ENCODE measurements around the gene CANX. TPM values are rescaled to one million over a fixed set of nuclear protein-coding genes. Genes with fewer than 3 reads are reported as not detected.

CANX gene
- total and polyA plus RNA-seq, 9 of the 15 experiments (the other 6 are each of a cell fraction or from before 2014, with no cell fraction given), result 155 to 893 (median 589) TPM

- TF ChIP-seq ETS2 (tag; IDR thresholded peaks at IDR 0.05; ENCODE audit: borderline replicate concordance, poor library complexity, severe bottlenecking) (no peak), SOX6 (IDR thresholded peaks at IDR 0.05) (no peak), SPI1 (IDR thresholded peaks at IDR 0.05; ENCODE audit: borderline replicate concordance, low read depth, low read length) (peak; percentile 76), RCOR1 (IDR thresholded peaks at IDR 0.05; ENCODE audit: borderline replicate concordance in 1 of 2, low read depth in 2 of 2, low read length in 2 of 2) (no peak), GABPB1 (CRISPR knock-in tag; IDR thresholded peaks at IDR 0.05) (peak; percentile 93), ZBTB9 (CRISPR knock-in tag; IDR thresholded peaks at IDR 0.05) (peak; percentile 85; the same call in 1 of the 2 replicates), TAL1 (IDR thresholded peaks at IDR 0.05) (no peak), NFYB (IDR thresholded peaks at IDR 0.05; ENCODE audit: extremely low read depth, insufficient read length) (peak; percentile 95), SAFB2 (IDR thresholded peaks at IDR 0.05; ENCODE audit: borderline replicate concordance, low read depth, low read length, severe bottlenecking) (no peak), ARID1B (IDR thresholded peaks at IDR 0.05) (peak; percentile 66), DIDO1 (tag; IDR thresholded peaks at IDR 0.05; ENCODE audit: low read depth) (no peak), SNIP1 (IDR thresholded peaks at IDR 0.05; ENCODE audit: low read depth) (no peak), BCL6 (CRISPR knock-in tag; IDR thresholded peaks at IDR 0.05) (no peak), ID3 (CRISPR knock-in tag; IDR thresholded peaks at IDR 0.05) (no peak), ID3 (tag; IDR thresholded peaks at IDR 0.05) (peak; percentile 67; the same call in 1 of the 2 replicates), MYC (IDR thresholded peaks at IDR 0.05; ENCODE audit: low read depth, low read length) (no peak), MYC (CRISPR knock-in tag; IDR thresholded peaks at IDR 0.05; ENCODE audit: borderline replicate concordance, low read depth) (peak; percentile 69; the same call in 1 of the 2 replicates), TBP (optimal IDR thresholded peaks at IDR 0.05; ENCODE audit: low read depth, low read length) (no peak), TAF7 (tag; IDR thresholded peaks at IDR 0.05) (peak; percentile 67; the same call in 1 of the 2 replicates), ZNF121 (CRISPR knock-in tag; conservative IDR thresholded peaks at IDR 0.05) (no peak), TAF15 (IDR thresholded peaks at IDR 0.05; ENCODE audit: low read depth, low read length) (no peak), ZNF780A (CRISPR knock-in tag; IDR thresholded peaks at IDR 0.05) (no peak), ARHGAP35 (IDR thresholded peaks at IDR 0.05; ENCODE audit: partially characterized antibody) (no peak), TAF1 (IDR thresholded peaks at IDR 0.05; ENCODE audit: control insufficient read depth, extremely low read depth, insufficient read depth, low read length, severe bottlenecking) (peak; percentile 71), HOMEZ (CRISPR knock-in tag; IDR thresholded peaks at IDR 0.05) (no peak), SAP30 (IDR thresholded peaks at IDR 0.05; ENCODE audit: borderline replicate concordance, insufficient read depth, low read depth, low read length, poor library complexity, severe bottlenecking) (peak; percentile 77)
Observed at GRCh38 chr5:179697993-179698934, 503 bp upstream of the CANX start (continued).
